GM12878 (cell line): ENCODE measurements around the gene SLC6A3.

ENCODE experiments used
- CTCF ChIP-seq, 3 experiments: IDR thresholded peaks in 2 of 3; conservative IDR thresholded peaks in 1 of 3; 2 replicates each; pipeline ENCODE4 v1.5.1; 2011; ENCODE audit warnings: low read depth in 3 of 3, low read length in 3 of 3, mild to moderate bottlenecking in 3 of 3, control low read depth in 2 of 3, moderate library complexity in 2 of 3, inconsistent platforms in 1 of 3, mixed read lengths in 1 of 3; ENCODE audit not compliant: control insufficient read depth in 2 of 3, insufficient read depth in 1 of 3; ENCODE audit errors: extremely low read depth in 1 of 3
- EGR1 ChIP-seq, 2 experiments: IDR thresholded peaks; 1 replicate in 1 of 2; 2 replicates in 1 of 2; pipeline ENCODE4 v1.6.1; 2011 to 2012; ENCODE audit warnings: low read depth in 2 of 2, low read length in 2 of 2, borderline replicate concordance in 1 of 2, mild to moderate bottlenecking in 1 of 2, moderate library complexity in 1 of 2
- IRF3 ChIP-seq: fragments of 450-650 bp; IDR thresholded peaks from 2 replicates; pipeline ENCODE4 v1.6.1; 2014; ENCODE audit warnings: mild to moderate bottlenecking
- RAD21 ChIP-seq: IDR thresholded peaks from 2 replicates; pipeline ENCODE4 v1.6.1; 2011; ENCODE audit warnings: mild to moderate bottlenecking, low read depth, low read length, moderate library complexity; ENCODE audit not compliant: insufficient read depth
- REST ChIP-seq: IDR thresholded peaks from 2 replicates; pipeline ENCODE4 v1.6.1; 2012; ENCODE audit warnings: mild to moderate bottlenecking, low read depth, low read length

GRCh38 chr5:1367149-1367548, 78.1 kb downstream of the SLC6A3 start:
- TF ChIP-seq RAD21 (no peak), CTCF (IDR thresholded peaks at IDR 0.05 in 2 of 3, conservative IDR thresholded peaks at IDR 0.05 in 1 of 3; ENCODE audit: control insufficient read depth in 2 of 3, extremely low read depth in 1 of 3, insufficient read depth in 1 of 3, low read depth in 3 of 3, low read length in 3 of 3) (no peak), REST (no peak), IRF3 (no peak), EGR1 (IDR thresholded peaks at IDR 0.05; ENCODE audit: borderline replicate concordance in 1 of 2, low read depth in 2 of 2, low read length in 2 of 2) (no peak)
